ENCODE measurements around the gene ICAM5. TPM values are rescaled to one million over a fixed set of nuclear protein-coding genes. Genes with fewer than 3 reads are reported as not detected.
A peak's percentile ranks its signal among the peaks of the same experiment; 100 is the strongest.

Gene ICAM5
- total and polyA plus RNA-seq, 9 of the 15 experiments (the other 6 are each of a cell fraction or from before 2014, with no cell fraction given): 0.10 to 114 (median 13.7) TPM

GRCh38 chr19:10334588-10335351 lies 45.0 kb downstream of the ICAM5 start (continued):
- TF ChIP-seq ZBTB11 (CRISPR knock-in tag; IDR thresholded peaks at IDR 0.05) (no peak), ATF7 (IDR thresholded peaks at IDR 0.05) (0 out of 2 replicates have a peak, but pooled peaks have one; percentile 71), NRF1 (conservative IDR thresholded peaks at IDR 0.05 in 1 of 2, IDR thresholded peaks at IDR 0.05 in 1 of 2) (peak; percentile 69 to 77), ZSCAN29 (IDR thresholded peaks at IDR 0.05) (0 out of 2 replicates have a peak, but pooled peaks have one; percentile 0), ZBTB40 (IDR thresholded peaks at IDR 0.05) (peak; percentile 60), ZBTB40 (CRISPR knock-in tag; IDR thresholded peaks at IDR 0.05) (no peak), MYC (IDR thresholded peaks at IDR 0.05; ENCODE audit: low read depth, low read length) (peak; percentile 81), MYC (CRISPR knock-in tag; IDR thresholded peaks at IDR 0.05; ENCODE audit: borderline replicate concordance, low read depth) (no peak), NKRF (IDR thresholded peaks at IDR 0.05; ENCODE audit: borderline replicate concordance) (peak; percentile 62; the same call in 1 of the 2 replicates)
- TF ChIP-seq, protein P1, sequence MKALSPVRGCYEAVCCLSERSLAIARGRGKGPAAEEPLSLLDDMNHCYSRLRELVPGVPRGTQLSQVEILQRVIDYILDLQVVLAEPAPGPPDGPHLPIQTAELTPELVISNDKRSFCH (CRISPR knock-in tag; IDR thresholded peaks at IDR 0.05): no peak
- TF ChIP-seq, protein P1 (tag; IDR thresholded peaks at IDR 0.05): 0 out of 2 replicates have a peak, but pooled peaks have one; percentile 76

All from K562 (cell line).